Transverse colon (tissue), 3 donors: ENCODE results near the gene PTPRD.
"Not testable (repeated sequence)": the region's sequence is repeated elsewhere in the genome, so short reads cannot be mapped to it uniquely, and the experiment has no call there.

Experiments used
- POLR2A ChIP-seq: fragments of 450-650 bp; IDR thresholded peaks from one replicate; pipeline ENCODE4 v1.6.1; 2016; ENCODE audit warnings: antibody characterized with exemption, mild to moderate bottlenecking, moderate library complexity
- TF ChIP-seq, protein P1 (sequence below), 5 experiments: fragments of 200-600 bp in 3 of 5; fragments of 450-650 bp in 2 of 5; sonication (generic) in 3 of 5; IDR thresholded peaks; 1 replicate in 2 of 5; 2 replicates in 3 of 5; pipeline ENCODE4 v1.5.1; 2016 to 2017; ENCODE audit warnings: antibody characterized with exemption in 5 of 5, inconsistent platforms in 3 of 5, mild to moderate bottlenecking in 2 of 5, moderate library complexity in 1 of 5

DNA sequence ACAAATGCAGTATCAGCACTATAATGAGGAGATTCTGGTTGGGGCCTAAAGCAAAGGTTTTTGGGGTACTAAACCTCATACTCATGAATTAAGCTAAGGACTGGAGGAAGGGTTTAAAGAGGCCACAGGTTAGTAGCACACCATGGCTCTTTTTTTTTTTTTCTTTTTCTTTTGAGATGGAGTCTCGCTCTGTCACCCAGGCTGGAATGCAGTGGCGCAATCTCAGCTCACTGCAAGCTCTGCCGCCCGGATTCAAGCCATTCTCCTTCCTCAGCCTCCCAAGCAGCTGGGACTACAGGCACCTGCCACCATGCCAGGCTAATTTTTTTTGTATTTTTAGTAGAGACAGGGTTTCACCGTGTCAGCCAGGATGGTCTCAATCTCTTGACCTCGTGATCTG lies 1515.5 kb downstream of the PTPRD start:
- TF ChIP-seq, protein P1, sequence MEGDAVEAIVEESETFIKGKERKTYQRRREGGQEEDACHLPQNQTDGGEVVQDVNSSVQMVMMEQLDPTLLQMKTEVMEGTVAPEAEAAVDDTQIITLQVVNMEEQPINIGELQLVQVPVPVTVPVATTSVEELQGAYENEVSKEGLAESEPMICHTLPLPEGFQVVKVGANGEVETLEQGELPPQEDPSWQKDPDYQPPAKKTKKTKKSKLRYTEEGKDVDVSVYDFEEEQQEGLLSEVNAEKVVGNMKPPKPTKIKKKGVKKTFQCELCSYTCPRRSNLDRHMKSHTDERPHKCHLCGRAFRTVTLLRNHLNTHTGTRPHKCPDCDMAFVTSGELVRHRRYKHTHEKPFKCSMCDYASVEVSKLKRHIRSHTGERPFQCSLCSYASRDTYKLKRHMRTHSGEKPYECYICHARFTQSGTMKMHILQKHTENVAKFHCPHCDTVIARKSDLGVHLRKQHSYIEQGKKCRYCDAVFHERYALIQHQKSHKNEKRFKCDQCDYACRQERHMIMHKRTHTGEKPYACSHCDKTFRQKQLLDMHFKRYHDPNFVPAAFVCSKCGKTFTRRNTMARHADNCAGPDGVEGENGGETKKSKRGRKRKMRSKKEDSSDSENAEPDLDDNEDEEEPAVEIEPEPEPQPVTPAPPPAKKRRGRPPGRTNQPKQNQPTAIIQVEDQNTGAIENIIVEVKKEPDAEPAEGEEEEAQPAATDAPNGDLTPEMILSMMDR (IDR thresholded peaks at IDR 0.05): not testable (repeated sequence)
- not testable (repeated sequence) for TF ChIP-seq POLR2A
